DOHH2 (cell line): ENCODE measurements around the gene MYL9.

ENCODE experiments used
- EZH2phosphoT487 ChIP-seq: fragments of 200-600 bp; sonication (generic); IDR thresholded peaks from 2 replicates; pipeline ENCODE4 v1.6.1; 2017; ENCODE audit warnings: borderline replicate concordance, mild to moderate bottlenecking, antibody characterized with exemption, low read length, moderate library complexity, mixed read lengths
- TF ChIP-seq, protein P1 (sequence below): fragments of 200-600 bp; sonication (generic); IDR thresholded peaks from one replicate; pipeline ENCODE4 v1.5.1; 2014; ENCODE audit warnings: antibody characterized with exemption, mild to moderate bottlenecking, low read depth, low read length; ENCODE audit not compliant: poor library complexity, severe bottlenecking

DNA sequence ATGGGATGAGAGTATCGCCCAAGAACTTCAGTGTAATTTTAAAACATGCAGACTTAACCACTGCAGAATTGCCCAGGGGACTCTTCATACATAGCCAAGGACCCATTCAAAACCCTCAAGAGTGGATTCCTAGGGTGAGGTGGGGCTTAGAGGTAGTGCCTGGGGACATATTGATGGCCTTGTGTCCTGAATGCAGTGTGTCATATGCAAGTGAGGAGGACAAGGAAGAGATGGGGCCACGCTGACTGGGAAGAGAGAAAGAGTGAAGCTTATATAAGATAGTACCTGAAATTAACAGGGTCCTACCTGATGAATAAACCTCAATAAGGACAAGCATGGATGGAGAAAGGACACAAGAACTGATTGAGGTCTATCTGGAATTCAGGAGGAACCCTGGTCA is 13.9 kb downstream of the MYL9 start:
- TF ChIP-seq, protein P1, sequence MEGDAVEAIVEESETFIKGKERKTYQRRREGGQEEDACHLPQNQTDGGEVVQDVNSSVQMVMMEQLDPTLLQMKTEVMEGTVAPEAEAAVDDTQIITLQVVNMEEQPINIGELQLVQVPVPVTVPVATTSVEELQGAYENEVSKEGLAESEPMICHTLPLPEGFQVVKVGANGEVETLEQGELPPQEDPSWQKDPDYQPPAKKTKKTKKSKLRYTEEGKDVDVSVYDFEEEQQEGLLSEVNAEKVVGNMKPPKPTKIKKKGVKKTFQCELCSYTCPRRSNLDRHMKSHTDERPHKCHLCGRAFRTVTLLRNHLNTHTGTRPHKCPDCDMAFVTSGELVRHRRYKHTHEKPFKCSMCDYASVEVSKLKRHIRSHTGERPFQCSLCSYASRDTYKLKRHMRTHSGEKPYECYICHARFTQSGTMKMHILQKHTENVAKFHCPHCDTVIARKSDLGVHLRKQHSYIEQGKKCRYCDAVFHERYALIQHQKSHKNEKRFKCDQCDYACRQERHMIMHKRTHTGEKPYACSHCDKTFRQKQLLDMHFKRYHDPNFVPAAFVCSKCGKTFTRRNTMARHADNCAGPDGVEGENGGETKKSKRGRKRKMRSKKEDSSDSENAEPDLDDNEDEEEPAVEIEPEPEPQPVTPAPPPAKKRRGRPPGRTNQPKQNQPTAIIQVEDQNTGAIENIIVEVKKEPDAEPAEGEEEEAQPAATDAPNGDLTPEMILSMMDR, result no peak
- TF ChIP-seq EZH2phosphoT487, result no peak
